HFFc6 (cell line): ENCODE data around the gene ALS2. TPM values are rescaled to one million over a fixed set of nuclear protein-coding genes. Genes with fewer than 3 reads are reported as not detected.

ENCODE experiments used
- DNase-seq: peaks from one replicate; pipeline ENCODE4 v3.0.0-alpha.2; 2018
- H3K27ac Mint-ChIP-seq: 2 replicates; pipeline ENCODE4 v1.8.0; 2020; ENCODE audit warnings: mild to moderate bottlenecking, mixed read lengths
- H3K27me3 Mint-ChIP-seq: 2 replicates; pipeline ENCODE4 v1.8.0; 2021; ENCODE audit warnings: mild to moderate bottlenecking, moderate library complexity, mixed read lengths; ENCODE audit not compliant: insufficient read depth
- H3K36me3 Mint-ChIP-seq: 2 replicates; pipeline ENCODE4 v1.8.0; 2021; ENCODE audit warnings: low read depth, mixed read lengths
- H3K4me1 Mint-ChIP-seq: 2 replicates; pipeline ENCODE4 v1.8.0; 2020; ENCODE audit warnings: low read depth, mixed read lengths
- H3K4me3 Mint-ChIP-seq: 2 replicates; pipeline ENCODE4 v1.8.0; 2020; ENCODE audit warnings: mild to moderate bottlenecking, moderate library complexity, mixed read lengths
- H3K9me3 Mint-ChIP-seq: 2 replicates; pipeline ENCODE4 v1.8.0; 2020; ENCODE audit warnings: mild to moderate bottlenecking, mixed read lengths
- total RNA-seq, 6 experiments: library from RNA; stranded (reverse); fragmentation: NEBNext Ultra II Directional; extraction: Animal tissue kit (Norgen Biotek cat#: 25700); gene quantifications; 2 replicates in 1 of 6; 3 replicates in 5 of 6; pipeline ENCODE4 v1.2.3, GENCODE V29; 2021
- TF ChIP-seq, protein P1 (sequence below): fragments of 200-600 bp; sonication (generic); IDR thresholded peaks from 2 replicates; pipeline ENCODE4 v1.5.0; 2021; ENCODE audit warnings: antibody characterized with exemption, mild to moderate bottlenecking

The ALS2 gene
- total RNA-seq, 6 experiments from 2014 or later: 44.8 to 54.0 (median 46.4) TPM

DNA sequence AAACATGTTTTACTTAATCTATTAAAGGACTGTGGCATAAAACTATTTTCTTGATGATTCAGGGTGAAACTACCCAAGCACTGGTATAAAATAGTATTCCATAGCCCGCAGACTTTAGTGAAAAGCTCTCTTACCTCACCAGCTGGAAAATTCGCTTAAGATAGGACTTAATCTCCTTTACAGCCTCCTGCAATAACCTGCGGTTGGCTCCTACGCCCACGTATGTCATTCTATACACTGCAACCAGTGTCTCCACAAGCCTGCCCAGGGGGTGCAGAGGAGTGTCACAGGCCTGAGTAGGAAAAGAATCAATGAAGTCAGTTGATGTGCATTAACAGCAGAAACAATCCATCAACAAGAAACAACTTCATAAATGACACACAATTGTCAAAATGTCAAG, 71.0 kb downstream of the ALS2 start:
- H3K4me1 Mint-ChIP-seq: peaks cover 29% of the 10 kb centered on the region
- no peak for DNase-seq
- H3K9me3 Mint-ChIP-seq: no peaks in the 10 kb centered on the region
- H3K36me3 Mint-ChIP-seq: peaks cover 67% of the 10 kb centered on the region
- no peak overlapping the region for H3K4me3 Mint-ChIP-seq
- peak overlapping the region; percentile 31; the same call in 1 of the 2 replicates for H3K27ac Mint-ChIP-seq
- TF ChIP-seq, protein P1, sequence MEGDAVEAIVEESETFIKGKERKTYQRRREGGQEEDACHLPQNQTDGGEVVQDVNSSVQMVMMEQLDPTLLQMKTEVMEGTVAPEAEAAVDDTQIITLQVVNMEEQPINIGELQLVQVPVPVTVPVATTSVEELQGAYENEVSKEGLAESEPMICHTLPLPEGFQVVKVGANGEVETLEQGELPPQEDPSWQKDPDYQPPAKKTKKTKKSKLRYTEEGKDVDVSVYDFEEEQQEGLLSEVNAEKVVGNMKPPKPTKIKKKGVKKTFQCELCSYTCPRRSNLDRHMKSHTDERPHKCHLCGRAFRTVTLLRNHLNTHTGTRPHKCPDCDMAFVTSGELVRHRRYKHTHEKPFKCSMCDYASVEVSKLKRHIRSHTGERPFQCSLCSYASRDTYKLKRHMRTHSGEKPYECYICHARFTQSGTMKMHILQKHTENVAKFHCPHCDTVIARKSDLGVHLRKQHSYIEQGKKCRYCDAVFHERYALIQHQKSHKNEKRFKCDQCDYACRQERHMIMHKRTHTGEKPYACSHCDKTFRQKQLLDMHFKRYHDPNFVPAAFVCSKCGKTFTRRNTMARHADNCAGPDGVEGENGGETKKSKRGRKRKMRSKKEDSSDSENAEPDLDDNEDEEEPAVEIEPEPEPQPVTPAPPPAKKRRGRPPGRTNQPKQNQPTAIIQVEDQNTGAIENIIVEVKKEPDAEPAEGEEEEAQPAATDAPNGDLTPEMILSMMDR: no peak
- H3K27me3 Mint-ChIP-seq: no peaks in the 10 kb centered on the region; the same call in 1 of the 2 replicates

DNA sequence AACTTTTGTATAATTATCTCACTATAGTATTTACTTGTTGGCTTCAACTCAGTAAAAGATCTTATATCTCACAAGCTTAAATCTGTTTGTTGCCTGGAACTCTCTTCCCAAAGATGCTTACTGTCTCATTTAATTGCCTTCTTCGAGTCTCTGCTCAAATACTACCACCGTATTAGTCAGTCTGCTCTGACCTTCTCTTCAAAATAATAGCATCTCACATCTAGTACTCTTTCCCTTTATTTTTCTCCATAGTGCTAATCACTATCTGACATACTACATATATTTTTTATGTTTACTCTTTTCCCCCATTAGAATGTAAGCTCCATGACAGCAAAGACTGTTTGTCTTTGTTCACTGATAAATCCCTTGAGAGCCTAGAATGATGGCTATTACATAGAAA, 71.7 kb downstream of the ALS2 start:
- Mint-ChIP-seq H3K27ac (peak overlapping the region; percentile 17; the same call in 1 of the 2 replicates), H3K4me1 (peaks cover 36% of the 10 kb centered on the region), H3K36me3 (peaks cover 67% of the 10 kb centered on the region), H3K4me3 (no peak overlapping the region), H3K9me3 (no peaks in the 10 kb centered on the region), H3K27me3 (no peaks in the 10 kb centered on the region; the same call in 1 of the 2 replicates)
- TF ChIP-seq, protein P1: no peak
- DNase-seq: no peak

DNA sequence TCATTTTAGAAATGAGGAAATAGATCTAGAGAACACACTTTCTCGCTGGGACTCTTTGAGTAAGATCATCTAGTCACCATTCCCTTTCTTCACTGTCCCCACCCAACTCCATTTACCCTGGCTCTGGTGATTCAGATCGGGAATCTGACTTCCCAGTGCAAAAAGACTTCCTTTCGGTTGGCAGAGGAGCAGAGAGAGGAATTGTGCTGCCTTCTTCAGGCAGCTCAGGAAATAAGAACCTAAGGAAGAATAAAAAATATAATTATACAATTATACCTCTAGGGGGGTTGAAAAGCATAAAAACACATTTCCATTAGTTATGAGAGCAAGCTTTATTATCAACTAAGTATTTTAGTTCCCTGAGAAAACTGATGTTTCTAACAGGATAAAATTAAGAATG, 73.0 kb downstream of the ALS2 start:
- Mint-ChIP-seq H3K36me3 (peaks cover 67% of the 10 kb centered on the region), H3K27ac (peak overlapping the region; percentile 74), H3K4me1 (peaks cover 46% of the 10 kb centered on the region), H3K9me3 (no peaks in the 10 kb centered on the region), H3K27me3 (no peaks in the 10 kb centered on the region; the same call in 1 of the 2 replicates), H3K4me3 (no peak overlapping the region)
- TF ChIP-seq, protein P1: peak; percentile 62
- DNase-seq: peak; percentile 46

DNA sequence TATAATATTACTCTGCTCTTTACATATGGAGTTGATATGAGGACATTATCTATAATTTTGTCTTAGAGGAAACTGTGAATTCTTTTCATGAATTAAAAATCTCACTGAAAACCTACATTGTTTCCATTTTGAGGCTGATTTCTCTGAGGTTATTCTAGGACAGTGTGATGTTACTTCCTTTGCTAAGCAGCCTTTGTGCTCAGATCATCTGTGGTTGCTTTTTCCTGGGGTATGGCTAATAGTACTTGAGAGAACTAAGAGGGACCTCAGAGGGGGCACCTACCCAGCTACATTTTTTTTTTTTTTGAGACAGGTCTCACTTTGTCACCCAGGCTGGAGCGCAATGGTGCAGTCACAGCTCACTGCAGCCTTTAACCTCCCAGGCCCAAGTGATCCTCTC, 73.6 kb downstream of the ALS2 start:
- H3K4me3 Mint-ChIP-seq: no peak overlapping the region
- no peak for DNase-seq
- H3K27ac Mint-ChIP-seq: peak overlapping the region; percentile 74; the same call in 1 of the 2 replicates
- H3K4me1 Mint-ChIP-seq: peaks cover 47% of the 10 kb centered on the region
- H3K36me3 Mint-ChIP-seq: peaks cover 62% of the 10 kb centered on the region
- H3K27me3 Mint-ChIP-seq: no peaks in the 10 kb centered on the region; the same call in 1 of the 2 replicates
- TF ChIP-seq, protein P1: no peak
- no peaks in the 10 kb centered on the region for H3K9me3 Mint-ChIP-seq

DNA sequence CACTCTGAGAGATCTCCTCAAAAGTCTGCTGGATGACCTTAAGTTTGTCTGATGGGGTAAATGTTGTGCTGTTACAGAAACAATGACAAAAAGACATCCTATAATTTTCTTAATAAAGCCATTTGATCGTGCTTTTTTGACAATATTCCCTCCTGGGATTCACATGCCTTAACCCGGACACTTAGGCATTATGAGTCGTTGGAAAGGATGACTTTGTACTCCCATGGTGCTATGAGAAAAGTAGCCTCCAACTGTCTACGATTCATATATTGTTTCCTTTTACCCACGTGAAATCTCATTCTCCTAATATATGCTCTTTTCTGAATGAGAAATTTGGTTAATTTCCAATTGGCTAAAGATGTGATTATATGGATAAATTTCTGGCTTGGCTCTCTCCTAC, 76.2 kb downstream of the ALS2 start:
- TF ChIP-seq, protein P1: no peak
- peaks cover 73% of the 10 kb centered on the region for H3K4me1 Mint-ChIP-seq
- peaks cover 68% of the 10 kb centered on the region for H3K36me3 Mint-ChIP-seq
- H3K4me3 Mint-ChIP-seq: no peak overlapping the region
- H3K27me3 Mint-ChIP-seq: no peaks in the 10 kb centered on the region
- H3K9me3 Mint-ChIP-seq: no peaks in the 10 kb centered on the region
- DNase-seq: no peak
- H3K27ac Mint-ChIP-seq: peak overlapping the region; percentile 50

DNA sequence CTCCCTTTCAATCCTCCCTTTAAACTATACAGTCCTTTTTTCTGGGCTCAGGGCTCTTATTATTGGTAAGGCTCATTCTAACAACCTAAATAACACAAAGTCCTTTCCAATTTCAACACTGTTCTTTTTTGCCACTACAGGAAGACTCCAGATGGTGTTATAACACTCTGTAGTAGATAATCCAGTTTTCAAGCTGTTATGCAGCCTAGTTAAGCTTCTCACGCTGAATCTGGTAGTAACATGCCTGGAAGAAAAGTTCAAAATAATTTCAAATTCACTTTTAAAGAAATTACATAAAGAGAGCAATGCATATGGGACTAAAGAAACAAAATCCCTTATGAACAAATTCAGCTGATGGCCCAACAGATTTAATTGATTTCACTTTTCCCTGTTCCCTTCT, 79.1 kb downstream of the ALS2 start:
- no peak for DNase-seq
- Mint-ChIP-seq H3K4me1 (peaks cover 81% of the 10 kb centered on the region), H3K27ac (peak overlapping the region; percentile 51; the same call in 1 of the 2 replicates), H3K9me3 (no peaks in the 10 kb centered on the region), H3K36me3 (peaks cover 56% of the 10 kb centered on the region), H3K27me3 (no peaks in the 10 kb centered on the region; the same call in 1 of the 2 replicates), H3K4me3 (no peak overlapping the region)
- TF ChIP-seq, protein P1: no peak
